BJ (cell line): ENCODE results near the gene ADARB2. TPM values are rescaled to one million over a fixed set of nuclear protein-coding genes. Genes with fewer than 3 reads are reported as not detected.

ENCODE experiments used
- CTCF ChIA-PET: fragments of 350-600 bp; formaldehyde crosslinking; extraction: SDS; loops from one replicate; lab custom pipeline; 2021; ENCODE audit warnings: antibody characterized with exemption, inconsistent platforms; lab: Yijun Ruan, JAX
- POLR2A ChIA-PET: fragments of 300-600 bp; sonication (Branson Sonifier 250); formaldehyde crosslinking; extraction: SDS; loops from one replicate; lab custom pipeline; 2021; ENCODE audit warnings: antibody characterized with exemption; lab: Charles Lee
- DNase-seq: peaks from one replicate; pipeline ENCODE4 v3.0.0-alpha.2; 2011; ENCODE audit warnings: low read depth
- H3K27me3 ChIP-seq: 2 replicates; pipeline ENCODE4 v1.6.0; 2011; ENCODE audit warnings: low read length; ENCODE audit not compliant: control insufficient read depth, insufficient read depth
- H3K36me3 ChIP-seq: 2 replicates; pipeline ENCODE4 v1.5.1; 2011; ENCODE audit warnings: low read length; ENCODE audit not compliant: control insufficient read depth, insufficient read depth
- H3K4me3 ChIP-seq: 2 replicates; pipeline ENCODE4 v1.5.1; 2011; ENCODE audit warnings: low read depth, mild to moderate bottlenecking, control low read depth, low read length
- polyA plus RNA-seq: library from polyadenylated mRNA; depleted of rRNA; stranded (reverse); fragments of >200 nt; gene quantifications from 2 replicates; pipeline ENCODE4 v1.2.3, GENCODE V29; 2011
- TF ChIP-seq, protein P1 (sequence below): IDR thresholded peaks from 2 replicates; pipeline ENCODE4 v1.5.1; 2011; ENCODE audit warnings: low read depth, mild to moderate bottlenecking, control low read depth, inconsistent platforms, low read length, moderate library complexity; ENCODE audit not compliant: insufficient read depth

ADARB2 gene
- polyA plus RNA-seq, 1 experiment: not detected

DNA sequence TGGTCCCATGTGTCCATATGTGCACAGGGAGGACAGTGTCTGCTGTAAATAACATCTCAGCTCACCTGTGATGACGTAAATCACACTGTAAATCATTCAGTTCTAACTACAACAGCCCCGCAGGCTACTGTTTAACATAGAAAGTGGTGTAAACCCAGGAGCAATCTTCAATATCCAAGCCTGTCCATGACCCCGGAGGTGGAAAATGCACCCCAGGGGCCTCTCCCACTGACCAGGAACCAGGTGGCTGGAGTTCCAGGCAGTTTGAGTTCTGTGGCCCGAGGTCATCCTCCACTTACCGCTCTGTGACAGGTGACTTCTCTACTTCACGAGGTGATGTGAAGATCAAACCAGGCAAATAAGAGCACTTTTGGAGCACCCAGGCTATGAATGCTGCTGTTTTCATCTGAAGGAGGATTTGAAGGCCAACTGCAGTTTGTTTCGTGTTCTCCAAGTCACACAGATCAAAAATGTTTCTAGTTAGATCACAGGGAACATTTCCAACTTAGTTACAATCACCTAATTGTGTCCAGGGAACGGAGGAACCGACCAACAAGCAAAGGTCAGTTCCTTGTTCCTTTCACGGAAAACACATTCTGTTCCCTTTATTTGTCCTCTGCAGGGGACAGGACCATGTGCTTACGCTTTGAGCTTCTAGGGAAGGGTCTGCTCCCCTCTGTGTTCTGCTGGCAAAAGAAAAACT, 549.3 kb downstream of the ADARB2 start:
- CTCF ChIA-PET: no interaction called here
- no peaks in the 10 kb centered on the region for H3K36me3 ChIP-seq
- no peak overlapping the region for H3K4me3 ChIP-seq
- TF ChIP-seq, protein P1, sequence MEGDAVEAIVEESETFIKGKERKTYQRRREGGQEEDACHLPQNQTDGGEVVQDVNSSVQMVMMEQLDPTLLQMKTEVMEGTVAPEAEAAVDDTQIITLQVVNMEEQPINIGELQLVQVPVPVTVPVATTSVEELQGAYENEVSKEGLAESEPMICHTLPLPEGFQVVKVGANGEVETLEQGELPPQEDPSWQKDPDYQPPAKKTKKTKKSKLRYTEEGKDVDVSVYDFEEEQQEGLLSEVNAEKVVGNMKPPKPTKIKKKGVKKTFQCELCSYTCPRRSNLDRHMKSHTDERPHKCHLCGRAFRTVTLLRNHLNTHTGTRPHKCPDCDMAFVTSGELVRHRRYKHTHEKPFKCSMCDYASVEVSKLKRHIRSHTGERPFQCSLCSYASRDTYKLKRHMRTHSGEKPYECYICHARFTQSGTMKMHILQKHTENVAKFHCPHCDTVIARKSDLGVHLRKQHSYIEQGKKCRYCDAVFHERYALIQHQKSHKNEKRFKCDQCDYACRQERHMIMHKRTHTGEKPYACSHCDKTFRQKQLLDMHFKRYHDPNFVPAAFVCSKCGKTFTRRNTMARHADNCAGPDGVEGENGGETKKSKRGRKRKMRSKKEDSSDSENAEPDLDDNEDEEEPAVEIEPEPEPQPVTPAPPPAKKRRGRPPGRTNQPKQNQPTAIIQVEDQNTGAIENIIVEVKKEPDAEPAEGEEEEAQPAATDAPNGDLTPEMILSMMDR: no peak
- POLR2A ChIA-PET: no interaction called here
- no peaks in the 10 kb centered on the region for H3K27me3 ChIP-seq
- no peak for DNase-seq

DNA sequence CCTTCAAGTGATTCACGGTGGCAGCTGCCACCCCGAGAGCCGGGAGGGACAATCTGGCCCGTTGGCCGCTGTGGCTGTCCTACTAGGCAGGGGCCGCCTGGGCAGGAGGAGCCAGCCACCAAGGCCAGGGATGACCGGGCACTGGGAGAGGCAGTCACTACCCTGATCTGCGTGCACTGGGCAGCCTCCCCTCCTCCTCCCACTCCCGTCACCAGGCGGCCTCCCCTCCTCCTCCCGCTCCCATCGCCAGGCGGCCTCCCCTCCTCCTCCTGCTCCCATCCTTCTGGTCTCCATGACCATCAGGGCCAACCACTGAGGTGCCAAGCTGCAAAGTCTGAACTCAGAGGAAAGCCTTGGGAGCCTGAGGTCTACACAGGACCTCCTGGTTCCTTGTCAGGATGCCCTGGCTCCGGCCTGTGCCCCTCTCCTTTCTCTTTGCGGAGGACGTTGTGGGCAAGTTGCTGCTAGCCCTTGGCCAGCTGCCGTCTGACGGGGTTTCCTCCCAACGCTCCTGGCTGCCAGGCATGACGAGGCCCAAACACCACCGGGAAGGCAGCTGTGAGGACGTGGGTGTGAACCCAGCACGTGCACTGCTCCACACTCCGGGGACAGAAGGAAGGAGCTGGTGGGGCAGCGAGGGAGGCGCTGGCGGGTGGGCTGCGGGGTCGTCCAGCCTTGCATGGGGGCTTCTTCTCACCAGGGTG, 550.0 kb downstream of the ADARB2 start:
- TF ChIP-seq, protein P1: no peak
- Histone ChIP-seq H3K4me3 (no peak overlapping the region), H3K27me3 (no peaks in the 10 kb centered on the region), H3K36me3 (no peaks in the 10 kb centered on the region)
- POLR2A ChIA-PET: no interaction called here
- CTCF ChIA-PET: no interaction called here
- DNase-seq: no peak

DNA sequence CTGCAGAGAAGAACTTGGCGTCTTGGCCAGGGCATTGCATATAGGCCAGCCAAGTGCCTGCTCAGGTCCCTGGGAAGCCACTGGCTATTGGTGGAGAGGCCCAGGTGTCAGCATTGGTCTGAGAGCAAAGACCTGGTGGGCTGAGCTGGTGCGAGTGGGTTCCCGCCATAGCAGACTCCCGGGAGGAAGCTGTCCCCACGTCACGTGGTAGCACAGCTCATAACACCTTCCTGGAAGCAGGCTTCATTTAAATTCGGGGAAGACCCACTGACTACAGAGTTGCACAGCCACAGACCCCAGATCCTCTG, 550.7 kb downstream of the ADARB2 start:
- CTCF ChIA-PET: no interaction called here

DNA sequence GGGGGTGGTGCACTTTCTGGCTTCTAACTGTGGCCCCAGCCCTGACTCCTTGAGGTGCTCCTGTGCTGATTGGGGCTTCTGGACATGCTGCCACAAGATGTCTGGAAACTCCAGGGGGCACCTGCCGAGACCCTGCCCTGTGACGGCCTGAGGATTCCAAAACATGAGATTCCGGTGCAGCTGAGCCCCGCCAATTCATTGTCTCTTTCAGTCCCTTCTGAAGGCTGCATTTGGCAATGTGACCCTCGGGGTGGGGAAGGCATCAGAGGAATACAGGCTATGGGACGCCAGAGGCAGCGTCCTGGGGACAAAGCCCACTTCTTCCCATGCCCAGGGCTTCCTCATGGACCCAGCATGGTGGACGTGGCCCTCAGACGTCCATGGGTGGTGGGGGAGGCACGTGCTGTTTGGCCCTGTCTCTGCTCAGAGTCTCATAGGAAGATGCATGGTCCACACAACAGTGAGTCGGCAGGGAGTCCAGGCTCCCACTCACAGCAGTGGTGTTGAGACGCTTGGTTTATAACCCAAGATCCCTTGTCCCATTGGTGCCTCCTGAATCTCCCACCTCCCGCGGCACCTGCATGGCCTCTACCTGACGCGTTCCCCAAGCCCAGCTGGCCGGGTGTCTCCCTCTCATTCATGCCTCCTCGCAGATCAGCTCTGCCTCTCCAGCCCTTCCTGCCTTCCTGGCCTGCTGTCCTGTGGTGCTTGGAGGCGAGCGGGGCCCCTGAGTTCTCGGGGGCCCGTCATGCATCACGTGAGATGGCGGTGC, 551.2 kb downstream of the ADARB2 start:
- Histone ChIP-seq H3K27me3 (no peaks in the 10 kb centered on the region; the same call in 1 of the 2 replicates), H3K4me3 (no peak overlapping the region), H3K36me3 (no peaks in the 10 kb centered on the region)
- no peak for DNase-seq
- CTCF ChIA-PET: no interaction called here
- POLR2A ChIA-PET: no interaction called here
- TF ChIP-seq, protein P1: no peak

More for the DNA sequence above, 550.7 kb downstream of the ADARB2 start:
- no peak for DNase-seq
- TF ChIP-seq, protein P1: no peak
- H3K27me3 ChIP-seq: no peaks in the 10 kb centered on the region; the same call in 1 of the 2 replicates
- POLR2A ChIA-PET: no interaction called here
- no peak overlapping the region for H3K4me3 ChIP-seq
- H3K36me3 ChIP-seq: no peaks in the 10 kb centered on the region
